Aorta (tissue), 5 donors: ENCODE data around the gene HOXD9. TPM values are rescaled to one million over a fixed set of nuclear protein-coding genes. Genes with fewer than 3 reads are reported as not detected.

Source experiments
- ATAC-seq: fragments of 200-7000 bp; cut with Tn5 transposase; one replicate; pipeline ENCODE4 v1.9.1; 2022; ENCODE audit warnings: moderate library complexity; ENCODE audit not compliant: low FRiP score
- DNase-seq, 2 donors: peaks; one replicate each; pipeline ENCODE4 v3.0.0-alpha.2; 2020
- H3K27ac ChIP-seq, 2 donors: one replicate each; pipeline ENCODE4 v1.5.1; 2013; ENCODE audit warnings: low read length in 2 of 2, mild to moderate bottlenecking in 2 of 2, moderate library complexity in 2 of 2, control low read depth in 1 of 2, inconsistent platforms in 1 of 2, low read depth in 1 of 2
- H3K27me3 ChIP-seq, 2 donors: one replicate each; pipeline ENCODE4 v1.6.1; 2013; ENCODE audit warnings: control low read depth in 1 of 2, low read length in 1 of 2, mild to moderate bottlenecking in 1 of 2, moderate library complexity in 1 of 2; ENCODE audit not compliant: insufficient read depth in 2 of 2, control insufficient read depth in 1 of 2
- H3K36me3 ChIP-seq, 2 donors: one replicate each; pipeline ENCODE4 v1.6.1; 2013; ENCODE audit warnings: control low read depth in 1 of 2, low read length in 1 of 2, mild to moderate bottlenecking in 1 of 2; ENCODE audit not compliant: insufficient read depth in 2 of 2, control insufficient read depth in 1 of 2
- H3K4me1 ChIP-seq, 2 donors: one replicate each; pipeline ENCODE4 v1.6.1; 2013; ENCODE audit warnings: low read length in 2 of 2, control low read depth in 1 of 2, mild to moderate bottlenecking in 1 of 2, moderate library complexity in 1 of 2; ENCODE audit not compliant: insufficient read depth in 2 of 2, control insufficient read depth in 1 of 2
- H3K4me3 ChIP-seq, 2 donors: one replicate each; pipeline ENCODE4 v1.5.1; 2013; ENCODE audit warnings: low read length in 2 of 2, control low read depth in 1 of 2, mild to moderate bottlenecking in 1 of 2
- H3K9me3 ChIP-seq: one replicate; pipeline ENCODE4 v1.6.1; 2013; ENCODE audit warnings: mild to moderate bottlenecking, low read length; ENCODE audit not compliant: control insufficient read depth
- WGBS, 2 donors: extraction: QIAGEN DNeasy Blood & Tissue Kit; methylation state at CpG; one replicate each; pipeline ENCODE4 v1.1.7; 2013; 5-methylcytosine and 5-hydroxymethylcytosine counted together
- intact Hi-C, 2 donors: fragments of 100-400 bp; cut with DNase I; formaldehyde crosslinking; loops; one replicate each; pipeline versions ENCODE4 v1.14.2 to v1.15.0; 2022
- polyA plus RNA-seq, 2 donors: library from polyadenylated mRNA; stranded (reverse); fragments of 200-250 nt; gene quantifications; one replicate each; pipeline ENCODE4 v1.2.3, GENCODE V29; 2013
- total RNA-seq, 2 donors: library from RNA; stranded (reverse); fragmentation: NEBNext Ultra II Directional; extraction: Animal tissue kit (Norgen Biotek cat#: 25700); gene quantifications; one replicate each; pipeline ENCODE4 v1.2.1, GENCODE V29; 2021
- donor health status: healthy with polysubstance abuse.
- donor health status: Bipolar disorder and iron deficiency.
- donor health status: DM: no; HTN: no; CAD: no.
- donor health status: DM: no; HTN: no; CAD: no.
- donor health status: DM: yes; HTN: yes; CAD: no.

HOXD9 gene
- total and polyA plus RNA-seq, 4 donors, result 0.08 to 2.3 (median 1.8) TPM; not detected in 1

DNA sequence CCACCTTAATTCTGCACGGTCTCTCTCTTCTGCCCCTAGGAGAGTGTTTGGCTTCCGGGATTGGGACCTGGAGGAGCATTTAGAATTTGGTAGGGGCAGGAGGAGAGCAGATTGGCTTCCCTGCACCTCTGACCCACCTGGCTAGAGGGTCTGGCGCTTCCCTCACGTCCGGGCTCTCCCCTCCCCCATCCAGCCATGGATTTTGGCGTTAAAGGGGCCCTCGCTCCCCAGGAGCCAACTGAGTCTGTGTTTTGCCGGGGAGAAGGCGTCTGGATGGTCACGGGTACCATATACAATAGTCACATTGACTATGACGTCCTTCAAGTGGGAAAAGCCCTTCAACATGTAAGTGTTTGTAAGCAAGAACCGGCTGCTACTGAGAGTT is 41.1 kb downstream of the HOXD9 start:
- Histone ChIP-seq H3K4me1 (no peaks in the 10 kb centered on the region), H3K36me3 (no peaks in the 10 kb centered on the region), H3K27me3 (peaks cover 0 to 5% of the 10 kb centered on the region in 2 donors), H3K27ac (no peak overlapping the region), H3K9me3 (peaks cover 1% of the 10 kb centered on the region), H3K4me3 (no peak overlapping the region)
- WGBS, 2 donors, result 73 to 80% methylated on average over 12 of the region's 12 CpGs
- no peak for ATAC-seq
- intact Hi-C loops, result no loop called here
- DNase-seq, result no peak

DNA sequence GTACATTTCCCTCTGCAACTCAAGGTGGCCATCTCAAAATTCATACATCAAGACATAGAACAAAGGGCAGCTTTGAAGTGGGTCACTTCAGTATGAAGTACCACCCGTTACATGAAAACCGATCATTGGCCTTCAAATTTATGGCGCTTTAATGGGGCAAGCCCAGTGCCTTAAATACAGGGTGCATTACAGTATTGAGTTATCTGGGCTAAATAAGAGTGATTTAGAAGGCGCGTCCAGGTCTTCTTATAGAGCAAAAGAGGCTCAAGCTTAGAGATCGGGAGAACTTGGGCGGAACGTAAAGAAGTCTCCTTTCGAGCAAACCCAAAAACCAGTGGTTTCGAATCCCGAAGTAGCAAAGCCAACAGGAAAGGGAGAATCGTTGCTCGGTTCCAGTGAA is 41.7 kb downstream of the HOXD9 start:
- H3K27me3 ChIP-seq, result peaks cover 0 to 5% of the 10 kb centered on the region in 2 donors
- H3K9me3 ChIP-seq, result peaks cover 1% of the 10 kb centered on the region
- ATAC-seq (no peak), DNase-seq (no peak)
- H3K4me1 ChIP-seq, result no peaks in the 10 kb centered on the region
- 72 to 74% methylated on average over 13 of the region's 13 CpGs for WGBS, 2 donors
- H3K36me3 ChIP-seq, result no peaks in the 10 kb centered on the region
- no peak overlapping the region for H3K4me3 ChIP-seq
- H3K27ac ChIP-seq, result no peak overlapping the region
- intact Hi-C loops, result no loop called here

DNA sequence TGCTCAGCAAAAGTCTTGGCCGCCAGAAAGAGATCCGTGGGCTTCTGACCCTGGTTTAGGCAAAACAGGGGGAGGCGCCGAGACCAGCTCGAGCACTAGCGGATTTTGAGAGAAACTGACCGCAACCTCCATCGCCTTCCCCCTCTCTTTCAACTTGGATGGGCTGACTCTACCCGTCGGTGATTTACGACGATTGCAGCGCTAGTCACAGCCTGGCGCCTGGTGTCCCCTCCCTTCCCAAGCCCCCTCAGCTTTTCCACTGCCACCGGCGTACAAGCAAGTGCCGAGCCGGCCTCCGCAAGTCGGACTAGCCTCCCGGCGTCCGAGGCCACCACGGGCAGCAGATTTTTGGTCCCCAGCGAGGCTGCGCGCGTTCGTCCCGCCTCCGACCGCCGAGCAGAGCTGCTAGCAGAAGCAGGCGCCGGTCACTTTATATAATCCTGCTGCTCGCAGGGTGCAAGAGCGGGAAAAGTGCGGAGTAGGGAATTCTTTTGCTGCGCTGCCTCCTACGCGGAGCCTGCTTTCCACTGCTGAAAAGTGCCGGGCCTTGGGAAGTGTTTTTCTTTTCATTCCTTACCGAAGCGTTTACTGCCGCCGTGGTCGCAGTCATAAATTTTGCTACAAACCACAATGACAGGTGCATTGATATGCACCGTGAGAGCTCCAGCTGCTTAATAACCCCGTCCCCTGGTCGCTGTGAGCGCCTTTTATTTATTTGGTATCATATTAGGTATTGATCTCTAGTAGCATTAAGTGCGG is 42.3 kb downstream of the HOXD9 start:
- no peak for ATAC-seq
- WGBS, 2 donors, result 22 to 32% methylated on average over 52 of the region's 52 CpGs
- H3K9me3 ChIP-seq, result peaks cover 1% of the 10 kb centered on the region
- no peak overlapping the region for H3K4me3 ChIP-seq
- H3K27me3 ChIP-seq, result peaks cover 0 to 5% of the 10 kb centered on the region in 2 donors
- H3K4me1 ChIP-seq, result no peaks in the 10 kb centered on the region
- intact Hi-C loops, result no loop called here
- H3K27ac ChIP-seq, result no peak overlapping the region
- H3K36me3 ChIP-seq, result no peaks in the 10 kb centered on the region
- DNase-seq, result no peak

DNA sequence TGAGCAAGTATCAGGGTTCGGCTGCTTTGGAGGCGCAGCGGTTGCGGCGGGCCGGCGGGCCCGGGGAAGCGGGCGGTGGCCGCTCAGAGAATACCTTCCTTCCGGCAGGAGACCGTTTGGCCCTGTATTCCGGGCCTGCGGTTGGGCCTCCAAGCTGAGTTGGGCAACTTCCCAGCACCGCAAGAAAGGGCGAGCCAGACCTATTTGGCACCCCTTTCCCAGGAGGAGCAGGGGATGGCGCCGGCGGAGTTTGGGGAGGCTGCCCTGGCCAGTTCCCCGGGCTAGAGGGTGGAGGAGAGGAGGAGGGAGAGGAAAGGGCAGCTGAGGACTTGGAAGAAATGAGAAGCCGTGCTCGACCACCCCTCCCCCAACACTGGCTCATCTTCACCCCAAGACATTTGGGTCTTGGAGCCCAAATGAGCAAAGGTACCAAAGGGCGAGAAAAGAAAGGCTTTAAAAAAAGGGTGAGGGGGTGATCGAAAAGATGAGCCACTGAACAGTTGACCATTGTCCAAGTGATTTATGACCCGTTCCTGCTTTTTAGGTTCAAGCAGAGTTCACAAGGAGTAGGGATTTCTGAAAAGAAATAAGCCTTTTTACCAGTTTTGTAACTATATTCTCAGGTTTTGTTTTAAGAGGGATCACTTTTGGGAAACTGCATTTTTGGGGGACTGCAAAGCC is 43.0 kb downstream of the HOXD9 start:
- Histone ChIP-seq H3K4me1 (no peaks in the 10 kb centered on the region), H3K9me3 (peaks cover 1% of the 10 kb centered on the region), H3K4me3 (no peak overlapping the region), H3K27me3 (peaks cover 0 to 5% of the 10 kb centered on the region in 2 donors), H3K27ac (no peak overlapping the region), H3K36me3 (no peaks in the 10 kb centered on the region)
- intact Hi-C loops, result no loop called here
- DNase-seq (no peak), ATAC-seq (peak; percentile 17)
- 47 to 48% methylated on average over 26 of the region's 26 CpGs for WGBS, 2 donors

DNA sequence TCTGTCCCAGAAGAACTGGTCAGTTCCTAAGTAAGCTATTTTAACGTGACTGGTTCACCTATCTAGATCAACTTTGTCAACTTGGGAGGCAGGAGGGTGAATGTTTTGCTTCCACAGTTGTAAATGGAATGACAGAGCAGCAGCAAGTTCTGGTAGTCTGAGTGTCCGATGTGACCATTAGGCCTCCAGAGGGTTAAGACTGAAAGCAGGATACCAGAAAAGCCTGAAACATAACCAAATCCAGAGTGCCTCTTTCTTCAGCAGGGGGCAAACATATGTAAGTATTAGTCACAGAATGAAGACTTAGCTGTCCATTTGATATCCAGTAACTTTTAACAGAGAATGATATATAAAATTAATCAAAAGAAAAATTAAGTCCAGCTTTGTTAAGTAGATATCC is 43.8 kb downstream of the HOXD9 start:
- no peaks in the 10 kb centered on the region for H3K36me3 ChIP-seq
- H3K27ac ChIP-seq, result no peak overlapping the region
- H3K9me3 ChIP-seq, result peaks cover 1% of the 10 kb centered on the region
- intact Hi-C loops, result no loop called here
- DNase-seq (no peak), ATAC-seq (no peak)
- H3K27me3 ChIP-seq, result peaks cover 0 to 5% of the 10 kb centered on the region in 2 donors
- 79 to 92% methylated on average over 2 of the region's 2 CpGs for WGBS, 2 donors
- H3K4me3 ChIP-seq, result no peak overlapping the region
- no peaks in the 10 kb centered on the region for H3K4me1 ChIP-seq

DNA sequence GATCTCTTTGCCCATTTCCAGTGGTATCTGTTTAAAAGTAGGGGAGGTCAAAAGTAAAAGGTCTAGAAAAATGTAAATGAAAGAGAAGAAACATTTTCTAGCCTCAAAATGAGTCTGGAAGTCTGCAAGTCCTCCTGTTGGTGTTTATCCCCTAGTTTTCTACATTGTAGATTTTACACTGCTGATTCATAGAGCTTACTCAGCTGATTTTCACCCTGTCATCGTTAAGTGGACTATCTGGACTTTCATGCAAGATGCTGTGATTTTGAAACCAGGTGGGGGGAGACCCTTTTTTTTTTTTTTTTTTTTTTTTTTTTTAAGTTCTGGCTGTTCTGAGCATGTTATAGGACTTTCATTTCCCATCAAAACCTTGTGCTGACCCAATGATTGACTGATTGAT is 44.9 kb downstream of the HOXD9 start:
- no peak overlapping the region for H3K27ac ChIP-seq
- peaks cover 0 to 3% of the 10 kb centered on the region in 2 donors for H3K27me3 ChIP-seq
- no peaks in the 10 kb centered on the region for H3K4me1 ChIP-seq
- H3K9me3 ChIP-seq, result peaks cover 1% of the 10 kb centered on the region
- 71 to 81% methylated on average over 1 of the region's 1 CpG for WGBS, 2 donors
- H3K4me3 ChIP-seq, result no peak overlapping the region
- intact Hi-C loops, result no loop called here
- H3K36me3 ChIP-seq, result no peaks in the 10 kb centered on the region
- ATAC-seq (no peak), DNase-seq (no peak)

DNA sequence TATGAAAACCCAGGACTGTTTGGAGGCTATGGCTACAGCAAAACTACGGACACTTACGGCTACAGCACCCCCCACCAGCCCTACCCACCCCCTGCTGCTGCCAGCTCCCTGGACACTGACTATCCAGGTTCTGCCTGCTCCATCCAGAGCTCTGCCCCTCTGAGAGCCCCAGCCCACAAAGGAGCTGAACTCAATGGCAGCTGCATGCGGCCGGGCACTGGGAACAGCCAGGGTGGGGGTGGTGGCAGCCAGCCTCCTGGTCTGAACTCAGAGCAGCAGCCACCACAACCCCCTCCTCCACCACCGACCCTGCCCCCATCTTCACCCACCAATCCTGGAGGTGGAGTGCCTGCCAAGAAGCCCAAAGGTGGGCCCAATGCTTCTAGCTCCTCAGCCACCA is 46.7 kb downstream of the HOXD9 start:
- H3K27ac ChIP-seq, result no peak overlapping the region
- H3K4me3 ChIP-seq, result no peak overlapping the region
- no peaks in the 10 kb centered on the region for H3K4me1 ChIP-seq
- DNase-seq, result no peak
- intact Hi-C loops, result no loop called here
- WGBS, 2 donors, result 89 to 90% methylated on average over 5 of the region's 5 CpGs
- no peaks in the 10 kb centered on the region for H3K36me3 ChIP-seq
- peaks cover 0 to 3% of the 10 kb centered on the region in 2 donors for H3K27me3 ChIP-seq
- ATAC-seq, result no peak
- peaks cover 1% of the 10 kb centered on the region for H3K9me3 ChIP-seq

DNA sequence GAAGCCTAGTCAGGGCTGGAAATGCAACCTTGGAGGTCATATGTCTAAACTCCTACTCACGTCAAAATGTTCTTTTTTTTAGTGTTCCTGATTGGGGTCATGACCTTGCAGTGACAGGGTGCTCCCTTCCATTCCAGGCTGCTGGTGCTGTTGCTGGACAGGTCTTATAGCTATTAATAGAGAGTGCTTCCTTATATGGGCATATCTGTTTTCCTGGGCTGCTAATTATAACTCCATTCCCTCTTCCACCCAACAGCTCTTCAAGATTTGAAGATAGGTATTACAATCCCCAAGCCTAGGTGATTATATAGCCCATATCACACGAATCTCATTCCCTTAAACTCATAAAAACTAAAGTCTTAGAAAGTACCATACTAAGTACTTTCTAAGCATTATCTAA is 47.2 kb downstream of the HOXD9 start:
- Histone ChIP-seq H3K27me3 (peaks cover 0 to 3% of the 10 kb centered on the region in 2 donors), H3K9me3 (no peaks in the 10 kb centered on the region), H3K27ac (no peak overlapping the region), H3K4me3 (no peak overlapping the region), H3K4me1 (no peaks in the 10 kb centered on the region), H3K36me3 (no peaks in the 10 kb centered on the region)
- DNase-seq, result no peak
- intact Hi-C loops, result no loop called here
- 81 to 87% methylated on average over 2 of the region's 2 CpGs for WGBS, 2 donors
- ATAC-seq, result no peak
